HG03064 (cell line): ENCODE measurements around the gene CACNA2D2.

Source experiments
- ATAC-seq: cut with Tn5 transposase; IDR thresholded peaks from one replicate; pipeline ENCODE4 v1.9.1; 2021; ENCODE audit warnings: low read depth; ENCODE audit not compliant: unreplicated experiment

CACNA2D2 gene

GRCh38 chr3:50375258-50375931, 128.0 kb downstream of the CACNA2D2 start:
- ATAC-seq, result no peak

GRCh38 chr3:50374363-50375257, 128.8 kb downstream of the CACNA2D2 start:
- ATAC-seq, result no peak

- no peak for ATAC-seq
Measured at GRCh38 chr3:50373146-50374051, 130.0 kb downstream of the CACNA2D2 start.

GRCh38 chr3:50372349-50372748, 131.1 kb downstream of the CACNA2D2 start:
- ATAC-seq, result no peak

- no peak for ATAC-seq
Measured at GRCh38 chr3:50371133-50371685, 132.2 kb downstream of the CACNA2D2 start.

- no peak for ATAC-seq
Measured at GRCh38 chr3:50370594-50370993, 132.8 kb downstream of the CACNA2D2 start.

- ATAC-seq, result no peak
Measured at GRCh38 chr3:50369012-50369670, 134.3 kb downstream of the CACNA2D2 start.

GRCh38 chr3:50365842-50366220, 137.6 kb downstream of the CACNA2D2 start:
- ATAC-seq, result no peak

- peak; percentile 71 for ATAC-seq
Measured at GRCh38 chr3:50365080-50365841, 138.2 kb downstream of the CACNA2D2 start.

- ATAC-seq, result no peak
Measured at GRCh38 chr3:50364573-50365079, 138.8 kb downstream of the CACNA2D2 start.

GRCh38 chr3:50359760-50360110, 143.7 kb downstream of the CACNA2D2 start:
- ATAC-seq, result no peak

- ATAC-seq, result peak; percentile 98
Measured at GRCh38 chr3:50358911-50359759, 144.3 kb downstream of the CACNA2D2 start, which contains the start of gene TMEM115. TMEM115 (minus strand) TSS chr3:50359521; CDS start chr3:50359063, 458 bp downstream.

GRCh38 chr3:50358355-50358910, 145.0 kb downstream of the CACNA2D2 start:
- ATAC-seq, result no peak

- ATAC-seq, result no peak
Measured at GRCh38 chr3:50357481-50357880, 146.0 kb downstream of the CACNA2D2 start.

- ATAC-seq, result no peak
Measured at GRCh38 chr3:50356553-50356952, 146.9 kb downstream of the CACNA2D2 start.

- ATAC-seq, result no peak
Measured at GRCh38 chr3:50355829-50356552, 147.4 kb downstream of the CACNA2D2 start.

GRCh38 chr3:50354850-50355249, 148.6 kb downstream of the CACNA2D2 start:
- no peak for ATAC-seq
